HepG2 (cell line): ENCODE data around the gene BOD1L1. TPM values are rescaled to one million over a fixed set of nuclear protein-coding genes. Genes with fewer than 3 reads are reported as not detected.

Experiments used
- ATAC-seq: fragments of 200-7000 bp; cut with Tn5 transposase; 3 replicates; pipeline ENCODE4 v1.9.1; 2020; ENCODE audit warnings: mild to moderate bottlenecking, moderate library complexity
- Bru-seq: library from RNA; stranded (reverse); fragments of 400-500 nt; gene quantifications from one replicate; lab custom pipeline; 2021; lab: Mats Ljungman, UMichigan
- BruChase-seq, 2 experiments: library from RNA; stranded (reverse); fragments of 400-500 nt; gene quantifications; one replicate each; lab custom pipeline; 2021; lab: Mats Ljungman, UMichigan
- BruUV-seq: library from RNA; stranded (reverse); fragments of 400-500 nt; replicated peaks from 2 replicates; lab custom pipeline; 2021; lab: Mats Ljungman, UMichigan
- CTCF ChIA-PET: fragments of 300-600 bp; formaldehyde crosslinking; extraction: SDS; loops from one replicate; lab custom pipeline; 2021; ENCODE audit warnings: low total read pairs, inconsistent platforms, low intra/inter-chr PET ratio; lab: Yijun Ruan, JAX
- POLR2A ChIA-PET: fragments of 350-600 bp; sonication (Branson Sonifier 250); formaldehyde crosslinking; loops from one replicate; lab custom pipeline; 2020; ENCODE audit warnings: antibody characterized with exemption, inconsistent platforms; lab: Yijun Ruan, JAX
- DNase-seq: peaks from one replicate; pipeline ENCODE4 v3.0.0-alpha.2; 2015; ENCODE audit warnings: low spot score
- FAIRE-seq: peaks from 3 replicates; lab custom pipeline; 2011; peaks lifted over from hg19 to GRCh38; lab: Jason Lieb, UNC
- H2AFZ ChIP-seq: one replicate; pipeline ENCODE4 v1.6.1; 2011; ENCODE audit warnings: low read length, inconsistent platforms
- H3K27ac ChIP-seq: fragments of 300-600 bp; 3 replicates; pipeline ENCODE4 v1.8.0; 2011; ENCODE audit warnings: mixed run types, mild to moderate bottlenecking, mixed read lengths, low read length, inconsistent platforms; ENCODE audit not compliant: insufficient read depth; ENCODE audit errors: extremely low read length
- H3K27me3 ChIP-seq, 2 experiments: fragments of 200-600 bp in 1 of 2; 2 replicates in 1 of 2; 3 replicates in 1 of 2; pipeline versions ENCODE4 v1.6.0 to v1.8.0; 2011; ENCODE audit warnings: low read length in 2 of 2, mild to moderate bottlenecking in 2 of 2, moderate library complexity in 2 of 2, inconsistent platforms in 1 of 2; ENCODE audit not compliant: insufficient read depth in 2 of 2, control insufficient read depth in 1 of 2
- H3K36me3 ChIP-seq, 2 experiments: fragments of 200-600 bp in 1 of 2; replicated peaks in 1 of 2; 2 replicates in 1 of 2; 3 replicates in 1 of 2; pipeline versions ENCODE4 v1.5.1 to v1.8.0; 2011; ENCODE audit warnings: low read length in 2 of 2, inconsistent platforms in 1 of 2; ENCODE audit not compliant: insufficient read depth in 2 of 2, control insufficient read depth in 1 of 2
- H3K4me1 ChIP-seq: 2 replicates; pipeline ENCODE4 v1.5.1; 2012; ENCODE audit warnings: low read length, inconsistent platforms; ENCODE audit not compliant: insufficient read depth
- H3K4me2 ChIP-seq: 2 replicates; pipeline ENCODE4 v1.6.0; 2011; ENCODE audit warnings: low read depth, low read length, inconsistent platforms
- H3K4me3 ChIP-seq, 3 experiments: fragments of 200-600 bp in 1 of 3; sonication (generic), shearing (Covaris generic) in 1 of 3; replicated peaks in 1 of 3; 2 replicates each; pipeline ENCODE4 v1.5.1; 2011 to 2016; ENCODE audit warnings: low read length in 3 of 3, inconsistent platforms in 2 of 3, low read depth in 2 of 3, mild to moderate bottlenecking in 2 of 3, control low read depth in 1 of 3, mixed read lengths in 1 of 3; ENCODE audit not compliant: insufficient read depth in 1 of 3
- H3K79me2 ChIP-seq: one replicate; pipeline ENCODE4 v1.6.1; 2011; ENCODE audit warnings: low read length, inconsistent platforms; ENCODE audit not compliant: insufficient read depth
- H3K9ac ChIP-seq: 2 replicates; pipeline ENCODE4 v1.6.0; 2011; ENCODE audit warnings: mild to moderate bottlenecking, low read depth, low read length, inconsistent platforms; ENCODE audit not compliant: insufficient read depth
- H3K9me3 ChIP-seq: 2 replicates; pipeline ENCODE4 v1.5.1; 2012; ENCODE audit warnings: mild to moderate bottlenecking, low read length
- H4K20me1 ChIP-seq: 2 replicates; pipeline ENCODE4 v1.6.0; 2011; ENCODE audit warnings: inconsistent platforms, mild to moderate bottlenecking, low read length, moderate library complexity; ENCODE audit not compliant: insufficient read depth
- ASH2L ChIP-seq: fragments of 300-600, 200-600 bp; sonication (generic); IDR thresholded peaks from 2 replicates; pipeline ENCODE4 v1.7.0; 2017; ENCODE audit warnings: low read depth, mild to moderate bottlenecking, moderate library complexity, mixed read lengths, low read length; ENCODE audit not compliant: insufficient read length
- EP300 ChIP-seq, 3 experiments: sonication (generic) in 1 of 3; formaldehyde crosslinking in 1 of 3; IDR thresholded peaks; 2 replicates each; pipeline versions ENCODE4 v1.5.1 to v1.6.1; 2011 to 2020; ENCODE audit warnings: low read depth in 2 of 3, low read length in 2 of 3, borderline replicate concordance in 1 of 3, improper control_type of control experiment in 1 of 3, mild to moderate bottlenecking in 1 of 3, missing genetic modification reagents in 1 of 3, moderate library complexity in 1 of 3
- HES4 ChIP-seq: sonication (generic); formaldehyde crosslinking; IDR thresholded peaks from 2 replicates; pipeline ENCODE4 v1.9.0; 2021; ENCODE audit warnings: mild to moderate bottlenecking, missing genetic modification reagents, borderline replicate concordance
- HNF4G ChIP-seq, 2 experiments: sonication (generic) in 1 of 2; formaldehyde crosslinking in 1 of 2; IDR thresholded peaks; 2 replicates each; pipeline versions ENCODE4 v1.4.0 to v1.6.1; 2011 to 2020; ENCODE audit warnings: borderline replicate concordance in 2 of 2, low read depth in 2 of 2, mild to moderate bottlenecking in 2 of 2, low read length in 1 of 2, missing genetic modification reagents in 1 of 2, moderate library complexity in 1 of 2
- REPIN1 ChIP-seq: sonication (generic); formaldehyde crosslinking; IDR thresholded peaks from 2 replicates; pipeline ENCODE4 v1.8.0; 2022; ENCODE audit warnings: missing genetic modification reagents, low read depth, mild to moderate bottlenecking, borderline replicate concordance
- SPEN ChIP-seq: sonication (generic); formaldehyde crosslinking; IDR thresholded peaks from 2 replicates; pipeline ENCODE4 v1.5.1; 2020; ENCODE audit warnings: low read depth, mild to moderate bottlenecking, missing genetic modification reagents
- TMF1 ChIP-seq: sonication (generic); formaldehyde crosslinking; IDR thresholded peaks from 2 replicates; pipeline ENCODE4 v1.8.1; 2022; ENCODE audit warnings: low read depth, missing genetic modification reagents
- ZBTB26 ChIP-seq: IDR thresholded peaks from 2 replicates; pipeline ENCODE4 v1.6.1; 2016; ENCODE audit warnings: missing compliant biosample characterization, missing genetic modification reagents, borderline replicate concordance
- ZBTB46 ChIP-seq: sonication (generic); formaldehyde crosslinking; IDR thresholded peaks from 2 replicates; pipeline ENCODE4 v1.4.0; 2020; ENCODE audit warnings: mild to moderate bottlenecking, missing genetic modification reagents, borderline replicate concordance
- ZNF10 ChIP-seq: sonication (generic); formaldehyde crosslinking; IDR thresholded peaks from 2 replicates; pipeline ENCODE4 v1.4.0; 2020; ENCODE audit warnings: mild to moderate bottlenecking, low read depth, missing genetic modification reagents, borderline replicate concordance
- ZNF121 ChIP-seq: sonication (generic); formaldehyde crosslinking; IDR thresholded peaks from 2 replicates; pipeline ENCODE4 v1.5.0; 2020; ENCODE audit warnings: mild to moderate bottlenecking, missing genetic modification reagents
- ZNF501 ChIP-seq: sonication (generic); formaldehyde crosslinking; IDR thresholded peaks from 2 replicates; pipeline ENCODE4 v1.5.1; 2020; ENCODE audit warnings: mild to moderate bottlenecking, moderate library complexity, missing genetic modification reagents
- WGBS: methylation state at CpG from one replicate; pipeline ENCODE4 v1.1.6; 2017; ENCODE audit warnings: low lambda C conversion rate; 5-methylcytosine and 5-hydroxymethylcytosine counted together
- in situ Hi-C: cut with HindIII; loops from 2 replicates; pipeline ENCODE4 v1.10.0; 2017; ENCODE audit warnings: low pct_unique_long_range_greater_than_20kb; ENCODE audit not compliant: extremely low pct_ligation_motif_present
- intact Hi-C: fragments of 100-400 bp; cut with micrococcal nuclease; formaldehyde crosslinking; loops from one replicate; pipeline ENCODE4 v1.10.0; 2022; ENCODE audit not compliant: unreplicated experiment
- long read RNA-seq, 2 experiments: library from RNA in 1 of 2; library from polyadenylated mRNA in 1 of 2; stranded (forward) in 1 of 2; unstranded in 1 of 2; transcript quantifications; one replicate each; pipeline ENCODE4 v2.0.0, GENCODE V29; 2019 to 2022
- polyA minus RNA-seq, 3 experiments: library from RNA; depleted of rRNA, polyadenylated mRNA; stranded (reverse); fragments of >200 nt; gene quantifications; 2 replicates each; pipeline ENCODE4 v1.2.3, GENCODE V29; 2011; ENCODE audit warnings: low replicate concordance in 1 of 3
- polyA plus RNA-seq, 8 experiments: library from polyadenylated mRNA; depleted of rRNA in 3 of 8; stranded (reverse) in 7 of 8; unstranded in 1 of 8; fragments of >200 nt; fragmentation: Illumina TruSeq in 4 of 8; extraction: Trizol in 4 of 8; gene quantifications; 2 replicates each; pipeline versions ENCODE4 v1.2.1 to v1.2.3, GENCODE V29; 2011 to 2016; ENCODE audit warnings: low read depth in 4 of 8, missing spikeins in 1 of 8, mixed read lengths in 1 of 8; ENCODE audit not compliant: insufficient read depth in 1 of 8
- total RNA-seq, 5 experiments: library from RNA; depleted of rRNA; stranded (reverse); fragments of >200 nt; fragmentation: Illumina TruSeq; extraction: Trizol; gene quantifications; 2 replicates each; pipeline ENCODE4 v1.2.3, GENCODE V29; 2016; ENCODE audit warnings: low read depth in 1 of 5

The BOD1L1 gene
- total RNA-seq (2016; rRNA removed; fragmentation: Illumina TruSeq; extraction: Trizol), result 17.9 and 22.7 TPM in 2 replicates
- 2.3 and 2.8 TPM in 2 replicates for total RNA-seq (2016; cell fraction: cytosol; rRNA removed; fragmentation: Illumina TruSeq; extraction: Trizol; ENCODE audit: low read depth)
- total RNA-seq (2016; cell fraction: insoluble cytoplasmic fraction; rRNA removed; fragmentation: Illumina TruSeq; extraction: Trizol), result 15.8 and 22.0 TPM in 2 replicates
- total RNA-seq (2016; cell fraction: membrane; rRNA removed; fragmentation: Illumina TruSeq; extraction: Trizol), result 4.8 and 5.1 TPM in 2 replicates
- 40.8 and 44.9 TPM in 2 replicates for total RNA-seq (2016; cell fraction: nucleus; rRNA removed; fragmentation: Illumina TruSeq; extraction: Trizol)
- 10.7 and 11.7 TPM in 2 replicates for polyA plus RNA-seq (2011; rRNA removed)
- 4.8 and 6.3 TPM in 2 replicates for polyA plus RNA-seq (2011; cell fraction: cytosol; rRNA removed)
- polyA plus RNA-seq (2011; cell fraction: nucleus; rRNA removed), result 16.0 and 46.5 TPM in 2 replicates
- 13.4 and 16.1 TPM in 2 replicates for polyA plus RNA-seq (2012)
- polyA plus RNA-seq (2016; cell fraction: cytosol; fragmentation: Illumina TruSeq; extraction: Trizol; ENCODE audit: low read depth), result 0.58 and 1.0 TPM in 2 replicates
- polyA plus RNA-seq (2016; cell fraction: insoluble cytoplasmic fraction; fragmentation: Illumina TruSeq; extraction: Trizol; ENCODE audit: low read depth), result 14.3 and 16.2 TPM in 2 replicates
- 1.9 TPM in 2 replicates for polyA plus RNA-seq (2016; cell fraction: membrane; fragmentation: Illumina TruSeq; extraction: Trizol; ENCODE audit: low read depth)
- polyA plus RNA-seq (2016; cell fraction: nucleus; fragmentation: Illumina TruSeq; extraction: Trizol; ENCODE audit: insufficient read depth, low read depth), result 33.3 and 41.9 TPM in 2 replicates
- polyA minus RNA-seq (2011; rRNA and poly(A)+ RNA removed; ENCODE audit: low replicate concordance), result 8.9 and 16.2 TPM in 2 replicates
- 13.9 and 14.4 TPM in 2 replicates for polyA minus RNA-seq (2011; cell fraction: cytosol; rRNA and poly(A)+ RNA removed)
- polyA minus RNA-seq (2011; cell fraction: nucleus; rRNA and poly(A)+ RNA removed), result 64.6 and 77.0 TPM in 2 replicates
- Bru-seq, nascent RNA, result percentile 85 among the genes with signal in this experiment
- percentile 89 among the genes with signal in this experiment for BruChase-seq, experiment 1, labeled RNA remaining after a 6-hour chase
- BruChase-seq, experiment 2, labeled RNA remaining after a 2-hour chase, result percentile 89 among the genes with signal in this experiment
- long read RNA-seq, experiment 1, partial matches to known transcripts, result 3 of 3 reads
- long read RNA-seq, experiment 1, other reads (novel, unspliced or antisense), result 0 of 3 reads
- long read RNA-seq, experiment 2, partial matches to known transcripts, result 2 of 6 reads
- long read RNA-seq, experiment 2, other reads (novel, unspliced or antisense), result 4 of 6 reads

- H3K27me3 ChIP-seq, result no peaks in the 10 kb centered on the region; a peak in 1 of 5 replicates
- peak; percentile 90 for DNase-seq
- H3K9me3 ChIP-seq, result no peaks in the 10 kb centered on the region
- TSS peak; percentile 90 for BruUV-seq
- H3K36me3 ChIP-seq, result no peaks in the 10 kb centered on the region
- intact Hi-C loops (loop anchor here (10.0 kb wide), 1 partner anchor 1377 kb away; the partner anchor contains the start of gene CPEB2), in situ Hi-C loops (loop anchor here (25.0 kb wide), 2 partner anchors 1385 to 1535 kb away; partner anchors contain the start of gene CPEB2)
- peak within 1 kb of the TSS; percentile 67 for H2AFZ ChIP-seq
- ChIA-PET POLR2A (interaction anchor here (0.9 to 1.1 kb wide), 3 partner anchors 9 to 19 kb away, joined by 3 to 8 read pairs (median 3); no protein-coding TSS in a partner anchor), CTCF (interaction anchor here (1.3 kb wide), 1 partner anchor 27 kb away, joined by 5 read pairs; no protein-coding TSS in a partner anchor)
- peaks cover 30% of the 10 kb centered on the region for H3K79me2 ChIP-seq
- peak within 1 kb of the TSS; percentile 90 for H3K4me2 ChIP-seq
- 2% methylated on average over 28 of the region's 55 CpGs for WGBS
- H3K27ac ChIP-seq, result peak within 1 kb of the TSS; percentile 78
- ATAC-seq, result peak; percentile 96
- H4K20me1 ChIP-seq, result peaks cover 4% of the 10 kb centered on the region; the same call in 1 of the 2 replicates
- peak within 1 kb of the TSS; percentile 91 for H3K9ac ChIP-seq
- peak; percentile 34 for FAIRE-seq
- peak within 1 kb of the TSS; percentile 78 to 97 (median 91) for H3K4me3 ChIP-seq
- H3K4me1 ChIP-seq, result peaks cover 22% of the 10 kb centered on the region
- peak; percentile 48; the same call in 1 of the 2 replicates for TF ChIP-seq HNF4G (IDR thresholded peaks at IDR 0.05; ENCODE audit: borderline replicate concordance, low read depth, low read length)
- TF ChIP-seq HNF4G (CRISPR knock-in tag; IDR thresholded peaks at IDR 0.05; ENCODE audit: borderline replicate concordance, low read depth), result peak; percentile 18; the same call in 1 of the 2 replicates
- TF ChIP-seq EP300 (IDR thresholded peaks at IDR 0.05; ENCODE audit: low read depth in 2 of 2, low read length in 2 of 2), result peak; percentile 18 to 59; a peak in 1 of 4 replicates
- TF ChIP-seq EP300 (CRISPR knock-in tag; IDR thresholded peaks at IDR 0.05; ENCODE audit: borderline replicate concordance), result peak; percentile 29; the same call in 1 of the 2 replicates
- peak; percentile 88 for TF ChIP-seq ZNF501 (CRISPR knock-in tag)
- TF ChIP-seq TMF1 (CRISPR knock-in tag), result no peak
- no peak for TF ChIP-seq ZNF10 (CRISPR knock-in tag)
- peak; percentile 95 for TF ChIP-seq SPEN
- no peak for TF ChIP-seq HES4 (CRISPR knock-in tag)
- TF ChIP-seq ZNF121 (CRISPR knock-in tag), result peak; percentile 96
- peak; percentile 95 for TF ChIP-seq ASH2L
- TF ChIP-seq ZBTB46 (CRISPR knock-in tag), result no peak
- TF ChIP-seq ZBTB26 (CRISPR knock-in tag), result peak; percentile 94
- peak; percentile 93 for TF ChIP-seq REPIN1 (CRISPR knock-in tag)
Observed at GRCh38 chr4:13627606-13628311, at the start of gene BOD1L1. BOD1L1 (minus strand) TSS chr4:13627725; CDS start chr4:13627587, 138 bp downstream.
